Trophoblast cell (in vitro differentiated cells and primary cell): ENCODE results near the gene PTPRO.

Experiments used
- DNase-seq, 2 donors: peaks; one replicate each; pipeline ENCODE4 v3.0.0-alpha.2; 2016
- H2AFZ ChIP-seq: 2 replicates; pipeline ENCODE4 v1.6.1; 2013; ENCODE audit warnings: low read length, moderate library complexity, mild to moderate bottlenecking; ENCODE audit not compliant: insufficient read depth, poor library complexity
- H2AK5ac ChIP-seq: 2 replicates; pipeline ENCODE4 v1.6.1; 2013; ENCODE audit warnings: mild to moderate bottlenecking, low read length
- H2BK120ac ChIP-seq: 2 replicates; pipeline ENCODE4 v1.6.1; 2013; ENCODE audit warnings: low read length, mild to moderate bottlenecking, moderate library complexity; ENCODE audit not compliant: insufficient read depth, poor library complexity
- H2BK12ac ChIP-seq: 2 replicates; pipeline ENCODE4 v1.6.1; 2013; ENCODE audit warnings: mild to moderate bottlenecking, low read length, moderate library complexity
- H2BK5ac ChIP-seq: 2 replicates; pipeline ENCODE4 v1.6.1; 2013; ENCODE audit warnings: low read length, low read depth, moderate library complexity, mild to moderate bottlenecking; ENCODE audit not compliant: poor library complexity
- H3K14ac ChIP-seq: 2 replicates; pipeline ENCODE4 v1.6.1; 2013; ENCODE audit warnings: mild to moderate bottlenecking, low read length
- H3K18ac ChIP-seq: 2 replicates; pipeline ENCODE4 v1.6.1; 2013; ENCODE audit warnings: mild to moderate bottlenecking, low read length
- H3K23ac ChIP-seq: 2 replicates; pipeline ENCODE4 v1.6.1; 2013; ENCODE audit warnings: low read length
- H3K27ac ChIP-seq: 2 replicates; pipeline ENCODE4 v1.5.1; 2013; ENCODE audit warnings: low read depth, mild to moderate bottlenecking, inconsistent platforms, low read length, moderate library complexity
- H3K27me3 ChIP-seq: 2 replicates; pipeline ENCODE4 v1.6.1; 2013; ENCODE audit warnings: inconsistent platforms, mild to moderate bottlenecking, low read length, moderate library complexity; ENCODE audit not compliant: insufficient read depth
- H3K36me3 ChIP-seq, 2 experiments: 1 replicate in 1 of 2; 2 replicates in 1 of 2; pipeline ENCODE4 v1.6.1; 2013; ENCODE audit warnings: low read length in 2 of 2, mild to moderate bottlenecking in 2 of 2, moderate library complexity in 1 of 2; ENCODE audit not compliant: insufficient read depth in 2 of 2, control insufficient read depth in 1 of 2
- H3K4ac ChIP-seq: 2 replicates; pipeline ENCODE4 v1.6.1; 2013; ENCODE audit warnings: low read depth, mild to moderate bottlenecking, low read length, moderate library complexity
- H3K4me1 ChIP-seq, 2 experiments: 1 replicate in 1 of 2; 2 replicates in 1 of 2; pipeline ENCODE4 v1.6.1; 2013; ENCODE audit warnings: low read length in 2 of 2, mild to moderate bottlenecking in 2 of 2, moderate library complexity in 1 of 2; ENCODE audit not compliant: insufficient read depth in 2 of 2, control insufficient read depth in 1 of 2
- H3K4me2 ChIP-seq: 2 replicates; pipeline ENCODE4 v1.6.1; 2013; ENCODE audit warnings: inconsistent platforms, mild to moderate bottlenecking, low read length, moderate library complexity
- H3K4me3 ChIP-seq: 2 replicates; pipeline ENCODE4 v1.5.1; 2013; ENCODE audit warnings: mild to moderate bottlenecking, low read depth, low read length, inconsistent platforms
- H3K79me1 ChIP-seq: one replicate; pipeline ENCODE4 v1.6.1; 2013; ENCODE audit warnings: low read length
- H3K79me2 ChIP-seq: 2 replicates; pipeline ENCODE4 v1.6.1; 2013; ENCODE audit warnings: low read length, mild to moderate bottlenecking; ENCODE audit not compliant: control insufficient read depth, insufficient read depth, poor library complexity
- H3K9ac ChIP-seq: 2 replicates; pipeline ENCODE4 v1.6.1; 2013; ENCODE audit warnings: mild to moderate bottlenecking, low read length
- H3K9me3 ChIP-seq: 2 replicates; pipeline ENCODE4 v1.6.1; 2013; ENCODE audit warnings: low read depth, mild to moderate bottlenecking, control low read depth, inconsistent platforms, low read length; ENCODE audit not compliant: insufficient read depth
- H4K12ac ChIP-seq: 2 replicates; pipeline ENCODE4 v1.6.1; 2013; ENCODE audit warnings: low read depth, mild to moderate bottlenecking, low read length, moderate library complexity
- H4K8ac ChIP-seq: 2 replicates; pipeline ENCODE4 v1.6.1; 2013; ENCODE audit warnings: low read depth, mild to moderate bottlenecking, low read length, moderate library complexity
- H4K91ac ChIP-seq: one replicate; pipeline ENCODE4 v1.6.1; 2013; ENCODE audit warnings: low read depth, mild to moderate bottlenecking, low read length, moderate library complexity
- WGBS: extraction: QIAGEN DNeasy Blood & Tissue Kit; methylation state at CpG from one replicate; pipeline ENCODE4 v1.1.7; 2013; ENCODE audit warnings: missing lambda C conversion rate; ENCODE audit not compliant: insufficient read length, insufficient coverage; ENCODE audit errors: extremely low coverage; 5-methylcytosine and 5-hydroxymethylcytosine counted together

The PTPRO gene

DNA sequence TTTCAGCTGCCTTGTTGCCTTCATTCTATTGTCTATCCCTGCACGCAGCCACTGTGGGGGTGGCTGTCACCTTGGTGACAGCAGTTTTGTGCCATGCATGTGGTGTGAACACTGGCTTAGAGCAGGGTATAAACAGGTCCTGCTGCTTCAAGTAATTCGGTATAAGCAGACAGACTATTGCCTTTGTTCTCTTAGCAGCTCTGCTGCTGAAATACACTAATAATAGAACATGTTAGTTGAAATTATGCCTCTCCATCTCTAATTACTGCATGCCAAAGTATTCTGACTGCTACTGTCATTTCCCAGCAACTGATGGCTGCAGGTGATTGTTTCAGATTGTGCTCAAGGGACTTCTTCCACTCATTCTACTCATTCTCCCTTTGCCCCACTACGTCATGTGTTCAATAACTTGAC, 34.6 kb downstream of the PTPRO start:
- H4K12ac ChIP-seq = no peak overlapping the region
- H2BK12ac ChIP-seq = no peak overlapping the region
- no peaks in the 10 kb centered on the region for H3K9me3 ChIP-seq
- H3K23ac ChIP-seq = peak overlapping the region; percentile 99
- no peak overlapping the region for H4K91ac ChIP-seq
- no peak overlapping the region for H3K27ac ChIP-seq
- H2BK120ac ChIP-seq = no peak overlapping the region
- H3K4ac ChIP-seq = no peak overlapping the region
- peak overlapping the region; percentile 65 for H3K9ac ChIP-seq
- no peaks in the 10 kb centered on the region for H3K79me2 ChIP-seq
- H3K27me3 ChIP-seq = no peaks in the 10 kb centered on the region
- no peaks in the 10 kb centered on the region for H3K36me3 ChIP-seq
- no peak overlapping the region for H4K8ac ChIP-seq
- no peak overlapping the region for H2BK5ac ChIP-seq
- H3K4me3 ChIP-seq = no peak overlapping the region
- H3K4me2 ChIP-seq = no peak overlapping the region
- no peak for DNase-seq
- H2AFZ ChIP-seq = no peak overlapping the region
- H3K4me1 ChIP-seq = no peaks in the 10 kb centered on the region
- no peak overlapping the region for H3K18ac ChIP-seq
- H3K14ac ChIP-seq = no peak overlapping the region
- WGBS = no CpG with 5 or more reads among the region's 3 CpGs
- no peaks in the 10 kb centered on the region for H3K79me1 ChIP-seq
- no peak overlapping the region for H2AK5ac ChIP-seq

GRCh38 chr12:15364221-15365160, 42.2 kb downstream of the PTPRO start:
- H3K4me3 ChIP-seq = no peak overlapping the region
- H3K4me1 ChIP-seq = no peaks in the 10 kb centered on the region
- H2AFZ ChIP-seq = no peak overlapping the region
- peak in 1 of 2 donors; percentile 13 for DNase-seq
- no peak overlapping the region for H2BK12ac ChIP-seq
- H3K79me2 ChIP-seq = no peaks in the 10 kb centered on the region
- no peak overlapping the region for H3K14ac ChIP-seq
- H2AK5ac ChIP-seq = no peak overlapping the region
- no peak overlapping the region for H3K23ac ChIP-seq
- H4K8ac ChIP-seq = no peak overlapping the region
- H3K4ac ChIP-seq = no peak overlapping the region
- H3K4me2 ChIP-seq = no peak overlapping the region
- H2BK5ac ChIP-seq = no peak overlapping the region
- H3K27ac ChIP-seq = no peak overlapping the region
- no peaks in the 10 kb centered on the region for H3K79me1 ChIP-seq
- H3K9me3 ChIP-seq = no peaks in the 10 kb centered on the region
- WGBS = no CpG with 5 or more reads among the region's 4 CpGs
- H3K36me3 ChIP-seq = no peaks in the 10 kb centered on the region
- H2BK120ac ChIP-seq = no peak overlapping the region
- H3K18ac ChIP-seq = no peak overlapping the region
- no peak overlapping the region for H4K12ac ChIP-seq
- H3K27me3 ChIP-seq = no peaks in the 10 kb centered on the region
- no peak overlapping the region for H3K9ac ChIP-seq
- no peak overlapping the region for H4K91ac ChIP-seq

GRCh38 chr12:15368812-15369211, 46.5 kb downstream of the PTPRO start:
- Histone ChIP-seq H3K4me3 (no peak overlapping the region), H3K9me3 (no peaks in the 10 kb centered on the region), H3K36me3 (no peaks in the 10 kb centered on the region), H2BK5ac (no peak overlapping the region), H3K14ac (no peak overlapping the region), H3K9ac (no peak overlapping the region), H3K27me3 (no peaks in the 10 kb centered on the region), H4K12ac (no peak overlapping the region), H2BK120ac (no peak overlapping the region), H2AK5ac (no peak overlapping the region), H3K4me2 (no peak overlapping the region), H3K18ac (no peak overlapping the region), H4K8ac (no peak overlapping the region), H3K4ac (no peak overlapping the region), H3K79me2 (no peaks in the 10 kb centered on the region), H3K23ac (no peak overlapping the region), H3K79me1 (no peaks in the 10 kb centered on the region), H3K27ac (no peak overlapping the region), H4K91ac (no peak overlapping the region), H3K4me1 (no peaks in the 10 kb centered on the region), H2BK12ac (no peak overlapping the region), H2AFZ (no peak overlapping the region)
- WGBS = no CpG with 5 or more reads among the region's 4 CpGs
- no peak for DNase-seq

DNA sequence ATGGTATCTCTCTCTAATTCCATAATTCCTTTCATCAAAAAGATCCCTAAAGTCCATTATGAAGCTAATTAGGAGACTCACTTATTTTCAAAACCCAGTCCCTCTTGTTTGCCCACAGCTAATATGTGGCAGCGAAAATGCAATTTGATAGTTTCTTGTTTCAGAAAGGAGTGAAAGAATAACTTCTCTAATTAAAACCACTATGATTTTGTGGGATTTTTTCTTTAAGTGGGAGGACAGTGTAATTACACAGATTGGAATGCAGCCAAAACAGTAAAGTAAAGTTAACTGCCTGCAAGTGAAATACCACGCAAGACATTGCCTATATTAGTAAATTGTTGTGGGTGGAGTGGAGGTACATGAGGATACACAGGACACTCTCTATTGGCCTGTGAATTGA, 50.0 kb downstream of the PTPRO start:
- no peak overlapping the region for H3K27ac ChIP-seq
- no peak overlapping the region for H4K12ac ChIP-seq
- no peaks in the 10 kb centered on the region for H3K79me1 ChIP-seq
- H3K27me3 ChIP-seq = no peaks in the 10 kb centered on the region
- no peak overlapping the region for H4K8ac ChIP-seq
- H3K14ac ChIP-seq = no peak overlapping the region
- H3K36me3 ChIP-seq = no peaks in the 10 kb centered on the region
- no peak overlapping the region for H4K91ac ChIP-seq
- H2BK5ac ChIP-seq = no peak overlapping the region
- H2AFZ ChIP-seq = no peak overlapping the region
- no peak overlapping the region for H3K23ac ChIP-seq
- no peak overlapping the region for H3K4me2 ChIP-seq
- no peaks in the 10 kb centered on the region for H3K9me3 ChIP-seq
- no peak for DNase-seq
- H3K4ac ChIP-seq = no peak overlapping the region
- no peak overlapping the region for H2BK12ac ChIP-seq
- no CpG with 5 or more reads among the region's 2 CpGs for WGBS
- H3K9ac ChIP-seq = no peak overlapping the region
- no peaks in the 10 kb centered on the region for H3K79me2 ChIP-seq
- H3K18ac ChIP-seq = no peak overlapping the region
- H3K4me3 ChIP-seq = no peak overlapping the region
- H2BK120ac ChIP-seq = no peak overlapping the region
- H3K4me1 ChIP-seq = no peaks in the 10 kb centered on the region
- no peak overlapping the region for H2AK5ac ChIP-seq
